Liver (tissue), 9 donors: Measurements from ENCODE around the gene MICU2. TPM values are rescaled to one million over a fixed set of nuclear protein-coding genes. Genes with fewer than 3 reads are reported as not detected.

ENCODE experiments used
- DNase-seq: peaks from one replicate; pipeline ENCODE4 v3.0.0-alpha.2; 2017; ENCODE audit warnings: low spot score
- H3K27ac ChIP-seq, 2 donors: one replicate each; pipeline ENCODE4 v1.7.0; 2013; ENCODE audit warnings: inconsistent platforms in 2 of 2, low read length in 2 of 2, control low read depth in 1 of 2, low read depth in 1 of 2, mild to moderate bottlenecking in 1 of 2
- H3K27me3 ChIP-seq, 4 donors: one replicate each; pipeline versions ENCODE4 v1.6.1 to v1.7.0; 2013; ENCODE audit warnings: low read length in 3 of 4, inconsistent platforms in 1 of 4, mild to moderate bottlenecking in 1 of 4, moderate library complexity in 1 of 4; ENCODE audit not compliant: control insufficient read depth in 4 of 4, insufficient read depth in 4 of 4
- H3K36me3 ChIP-seq, 4 donors: one replicate each; pipeline versions ENCODE4 v1.6.1 to v1.7.0; 2013; ENCODE audit warnings: low read length in 3 of 4, mild to moderate bottlenecking in 3 of 4, low read depth in 1 of 4, moderate library complexity in 1 of 4; ENCODE audit not compliant: control insufficient read depth in 4 of 4, insufficient read depth in 3 of 4
- H3K4me1 ChIP-seq, 4 donors: one replicate each; pipeline versions ENCODE4 v1.6.1 to v1.7.0; 2013; ENCODE audit warnings: low read length in 3 of 4, mild to moderate bottlenecking in 3 of 4, moderate library complexity in 1 of 4; ENCODE audit not compliant: control insufficient read depth in 4 of 4, insufficient read depth in 4 of 4
- H3K4me3 ChIP-seq, 3 donors: one replicate each; pipeline versions ENCODE4 v1.6.1 to v1.7.0; 2013; ENCODE audit warnings: low read length in 3 of 3, control low read depth in 1 of 3, low read depth in 1 of 3, mild to moderate bottlenecking in 1 of 3
- H3K9ac ChIP-seq, 2 donors: one replicate each; pipeline ENCODE4 v1.7.0; 2013; ENCODE audit warnings: low read length in 2 of 2, mild to moderate bottlenecking in 2 of 2, moderate library complexity in 2 of 2, control low read depth in 1 of 2, low read depth in 1 of 2
- H3K9me3 ChIP-seq, 4 donors: one replicate each; pipeline versions ENCODE4 v1.6.1 to v1.7.0; 2013; ENCODE audit warnings: low read length in 3 of 4; ENCODE audit not compliant: control insufficient read depth in 4 of 4
- EGR1 ChIP-seq, 2 donors: IDR thresholded peaks; 2 replicates each; pipeline ENCODE4 v1.6.1; 2016 to 2018; ENCODE audit warnings: antibody characterized with exemption in 2 of 2, low read depth in 2 of 2
- FOXA2 ChIP-seq: IDR thresholded peaks from 2 replicates; pipeline ENCODE4 v1.6.1; 2016; ENCODE audit warnings: antibody characterized with exemption
- HNF4G ChIP-seq: IDR thresholded peaks from 2 replicates; pipeline ENCODE4 v1.6.1; 2016; ENCODE audit warnings: antibody characterized with exemption
- JUND ChIP-seq, 2 donors: IDR thresholded peaks; 2 replicates each; pipeline ENCODE4 v1.6.1; 2016; ENCODE audit warnings: antibody characterized with exemption in 2 of 2
- RAD21 ChIP-seq, 2 donors: IDR thresholded peaks; 2 replicates each; pipeline ENCODE4 v1.6.1; 2016; ENCODE audit warnings: antibody characterized with exemption in 2 of 2, mild to moderate bottlenecking in 2 of 2
- RXRA ChIP-seq, 2 donors: IDR thresholded peaks; 2 replicates each; pipeline ENCODE4 v1.6.1; 2017 to 2018; ENCODE audit warnings: antibody characterized with exemption in 2 of 2, mild to moderate bottlenecking in 1 of 2
- YY1 ChIP-seq: IDR thresholded peaks from 2 replicates; pipeline ENCODE4 v1.6.1; 2016; ENCODE audit warnings: antibody characterized with exemption, mild to moderate bottlenecking
- WGBS: extraction: QIAGEN DNeasy Blood & Tissue Kit; methylation state at CpG from one replicate; pipeline ENCODE4 v1.1.7; 2013; 5-methylcytosine and 5-hydroxymethylcytosine counted together
- polyA plus RNA-seq, 2 donors: library from polyadenylated mRNA; stranded (reverse) in 1 of 2; unstranded in 1 of 2; fragments of 200-250 nt in 1 of 2; fragments of >200 nt in 1 of 2; fragmentation: Nextera tagmentation in 1 of 2; extraction: Ambion mirVana in 1 of 2; gene quantifications; one replicate each; pipeline versions ENCODE4 v1.2.1 to v1.2.3, GENCODE V29; 2013 to 2015
- total RNA-seq, 2 donors: library from RNA; depleted of rRNA; stranded (reverse); fragments of >200 nt; gene quantifications; one replicate each; pipeline ENCODE4 v1.2.3, GENCODE V29; 2014
- TF ChIP-seq, protein P1 (sequence below): IDR thresholded peaks from 2 replicates; pipeline ENCODE4 v1.6.1; 2016; ENCODE audit warnings: antibody characterized with exemption
- TF ChIP-seq, protein P2 (sequence below): IDR thresholded peaks from 2 replicates; pipeline ENCODE4 v1.6.1; 2016; ENCODE audit warnings: antibody characterized with exemption
- TF ChIP-seq, protein P3 (sequence below): IDR thresholded peaks from 2 replicates; pipeline ENCODE4 v1.6.1; 2016; ENCODE audit warnings: antibody characterized with exemption
- TF ChIP-seq, protein P4 (sequence below): IDR thresholded peaks from 2 replicates; pipeline ENCODE4 v1.6.1; 2016; ENCODE audit warnings: antibody characterized with exemption, mild to moderate bottlenecking
- TF ChIP-seq, protein P5 (sequence below): fragments of 150-350 bp; IDR thresholded peaks from 2 replicates; pipeline ENCODE4 v1.5.1; 2017; ENCODE audit warnings: improper control_type of control experiment, low read depth, low read length; ENCODE audit not compliant: missing input control
- donor health status: healthy.
- donor health status: healthy.
- donor health status: healthy.
- donor health status: healthy.
- donor health status: healthy.

MICU2 gene
- total and polyA plus RNA-seq, 4 donors = 19.4 to 42.9 (median 24.8) TPM

DNA sequence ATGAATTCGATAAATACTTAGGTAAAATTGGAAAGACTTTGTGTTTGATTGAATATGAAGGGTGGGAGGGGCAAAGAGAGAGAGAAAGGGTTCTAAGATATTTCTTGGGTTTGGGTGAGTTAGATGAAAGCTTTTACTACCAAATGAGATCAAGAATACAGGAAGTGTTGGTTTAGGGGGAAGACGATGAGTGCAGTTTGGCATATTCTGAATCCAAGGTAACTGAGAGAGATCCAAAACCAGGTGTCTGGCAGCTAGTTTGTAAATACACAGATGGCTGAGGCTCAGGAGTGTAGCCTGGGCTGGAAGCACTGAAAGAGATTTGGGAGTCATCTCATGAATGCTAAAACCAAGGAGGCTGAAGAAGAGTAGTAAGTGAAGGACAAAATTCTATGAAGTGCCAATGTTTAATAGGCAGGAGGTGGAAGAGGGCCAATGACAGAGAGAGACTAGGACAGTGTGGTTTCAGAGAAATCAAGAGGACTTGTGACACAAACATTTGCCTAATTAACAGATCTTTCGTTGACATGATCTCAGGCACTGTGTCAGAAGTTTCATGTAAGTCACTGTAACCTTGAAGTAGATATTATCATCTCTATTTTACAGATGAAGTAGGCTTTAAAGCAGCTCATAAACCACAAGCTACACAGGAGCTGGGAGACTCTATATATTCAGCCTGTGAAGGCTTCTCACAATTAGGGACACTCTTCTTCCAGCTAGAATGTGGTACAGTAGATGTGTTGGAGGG lies 74.7 kb downstream of the MICU2 start:
- WGBS = 91% methylated on average over 3 of the region's 3 CpGs
- peaks cover 0 to 1% (median 0%) of the 10 kb centered on the region in 4 donors for H3K36me3 ChIP-seq

DNA sequence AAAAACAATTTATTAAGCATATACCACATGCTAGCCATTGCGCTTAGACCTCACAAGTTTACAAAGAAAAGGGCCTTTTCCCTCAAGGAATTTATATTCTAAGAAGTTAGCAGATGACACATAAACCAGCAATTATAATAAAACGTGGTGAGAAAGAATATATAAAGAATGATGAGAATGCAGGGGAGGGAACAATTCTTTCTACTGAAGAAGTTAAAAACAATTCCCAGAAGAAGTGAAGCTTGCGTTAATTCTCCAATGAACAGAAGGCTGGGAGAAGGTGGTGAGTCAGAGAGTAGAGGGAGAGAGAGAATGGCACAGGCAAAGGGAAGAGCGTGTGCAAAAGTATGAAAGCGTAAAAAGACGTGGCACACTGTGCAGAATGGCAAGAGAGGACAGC lies 75.4 kb downstream of the MICU2 start:
- WGBS = 97% methylated on average over 6 of the region's 6 CpGs
- Histone ChIP-seq H3K27ac (no peak overlapping the region), H3K4me1 (no peaks in the 10 kb centered on the region), H3K9ac (no peak overlapping the region), H3K27me3 (no peaks in the 10 kb centered on the region), H3K4me3 (no peak overlapping the region), H3K36me3 (peaks cover 0 to 1% (median 0%) of the 10 kb centered on the region in 4 donors), H3K9me3 (no peaks in the 10 kb centered on the region)
- DNase-seq = no peak
- TF ChIP-seq JUND (IDR thresholded peaks at IDR 0.05) (no peak), FOXA2 (no peak), HNF4G (no peak)
- TF ChIP-seq, protein P1, sequence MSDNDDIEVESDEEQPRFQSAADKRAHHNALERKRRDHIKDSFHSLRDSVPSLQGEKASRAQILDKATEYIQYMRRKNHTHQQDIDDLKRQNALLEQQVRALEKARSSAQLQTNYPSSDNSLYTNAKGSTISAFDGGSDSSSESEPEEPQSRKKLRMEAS = no peak
- TF ChIP-seq, protein P2, sequence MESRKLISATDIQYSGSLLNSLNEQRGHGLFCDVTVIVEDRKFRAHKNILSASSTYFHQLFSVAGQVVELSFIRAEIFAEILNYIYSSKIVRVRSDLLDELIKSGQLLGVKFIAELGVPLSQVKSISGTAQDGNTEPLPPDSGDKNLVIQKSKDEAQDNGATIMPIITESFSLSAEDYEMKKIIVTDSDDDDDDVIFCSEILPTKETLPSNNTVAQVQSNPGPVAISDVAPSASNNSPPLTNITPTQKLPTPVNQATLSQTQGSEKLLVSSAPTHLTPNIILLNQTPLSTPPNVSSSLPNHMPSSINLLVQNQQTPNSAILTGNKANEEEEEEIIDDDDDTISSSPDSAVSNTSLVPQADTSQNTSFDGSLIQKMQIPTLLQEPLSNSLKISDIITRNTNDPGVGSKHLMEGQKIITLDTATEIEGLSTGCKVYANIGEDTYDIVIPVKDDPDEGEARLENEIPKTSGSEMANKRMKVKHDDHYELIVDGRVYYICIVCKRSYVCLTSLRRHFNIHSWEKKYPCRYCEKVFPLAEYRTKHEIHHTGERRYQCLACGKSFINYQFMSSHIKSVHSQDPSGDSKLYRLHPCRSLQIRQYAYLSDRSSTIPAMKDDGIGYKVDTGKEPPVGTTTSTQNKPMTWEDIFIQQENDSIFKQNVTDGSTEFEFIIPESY = no peak
- TF ChIP-seq, protein P3, sequence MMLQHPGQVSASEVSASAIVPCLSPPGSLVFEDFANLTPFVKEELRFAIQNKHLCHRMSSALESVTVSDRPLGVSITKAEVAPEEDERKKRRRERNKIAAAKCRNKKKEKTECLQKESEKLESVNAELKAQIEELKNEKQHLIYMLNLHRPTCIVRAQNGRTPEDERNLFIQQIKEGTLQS = no peak
- TF ChIP-seq, protein P4, sequence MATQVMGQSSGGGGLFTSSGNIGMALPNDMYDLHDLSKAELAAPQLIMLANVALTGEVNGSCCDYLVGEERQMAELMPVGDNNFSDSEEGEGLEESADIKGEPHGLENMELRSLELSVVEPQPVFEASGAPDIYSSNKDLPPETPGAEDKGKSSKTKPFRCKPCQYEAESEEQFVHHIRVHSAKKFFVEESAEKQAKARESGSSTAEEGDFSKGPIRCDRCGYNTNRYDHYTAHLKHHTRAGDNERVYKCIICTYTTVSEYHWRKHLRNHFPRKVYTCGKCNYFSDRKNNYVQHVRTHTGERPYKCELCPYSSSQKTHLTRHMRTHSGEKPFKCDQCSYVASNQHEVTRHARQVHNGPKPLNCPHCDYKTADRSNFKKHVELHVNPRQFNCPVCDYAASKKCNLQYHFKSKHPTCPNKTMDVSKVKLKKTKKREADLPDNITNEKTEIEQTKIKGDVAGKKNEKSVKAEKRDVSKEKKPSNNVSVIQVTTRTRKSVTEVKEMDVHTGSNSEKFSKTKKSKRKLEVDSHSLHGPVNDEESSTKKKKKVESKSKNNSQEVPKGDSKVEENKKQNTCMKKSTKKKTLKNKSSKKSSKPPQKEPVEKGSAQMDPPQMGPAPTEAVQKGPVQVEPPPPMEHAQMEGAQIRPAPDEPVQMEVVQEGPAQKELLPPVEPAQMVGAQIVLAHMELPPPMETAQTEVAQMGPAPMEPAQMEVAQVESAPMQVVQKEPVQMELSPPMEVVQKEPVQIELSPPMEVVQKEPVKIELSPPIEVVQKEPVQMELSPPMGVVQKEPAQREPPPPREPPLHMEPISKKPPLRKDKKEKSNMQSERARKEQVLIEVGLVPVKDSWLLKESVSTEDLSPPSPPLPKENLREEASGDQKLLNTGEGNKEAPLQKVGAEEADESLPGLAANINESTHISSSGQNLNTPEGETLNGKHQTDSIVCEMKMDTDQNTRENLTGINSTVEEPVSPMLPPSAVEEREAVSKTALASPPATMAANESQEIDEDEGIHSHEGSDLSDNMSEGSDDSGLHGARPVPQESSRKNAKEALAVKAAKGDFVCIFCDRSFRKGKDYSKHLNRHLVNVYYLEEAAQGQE = no peak
- TF ChIP-seq, protein P5, sequence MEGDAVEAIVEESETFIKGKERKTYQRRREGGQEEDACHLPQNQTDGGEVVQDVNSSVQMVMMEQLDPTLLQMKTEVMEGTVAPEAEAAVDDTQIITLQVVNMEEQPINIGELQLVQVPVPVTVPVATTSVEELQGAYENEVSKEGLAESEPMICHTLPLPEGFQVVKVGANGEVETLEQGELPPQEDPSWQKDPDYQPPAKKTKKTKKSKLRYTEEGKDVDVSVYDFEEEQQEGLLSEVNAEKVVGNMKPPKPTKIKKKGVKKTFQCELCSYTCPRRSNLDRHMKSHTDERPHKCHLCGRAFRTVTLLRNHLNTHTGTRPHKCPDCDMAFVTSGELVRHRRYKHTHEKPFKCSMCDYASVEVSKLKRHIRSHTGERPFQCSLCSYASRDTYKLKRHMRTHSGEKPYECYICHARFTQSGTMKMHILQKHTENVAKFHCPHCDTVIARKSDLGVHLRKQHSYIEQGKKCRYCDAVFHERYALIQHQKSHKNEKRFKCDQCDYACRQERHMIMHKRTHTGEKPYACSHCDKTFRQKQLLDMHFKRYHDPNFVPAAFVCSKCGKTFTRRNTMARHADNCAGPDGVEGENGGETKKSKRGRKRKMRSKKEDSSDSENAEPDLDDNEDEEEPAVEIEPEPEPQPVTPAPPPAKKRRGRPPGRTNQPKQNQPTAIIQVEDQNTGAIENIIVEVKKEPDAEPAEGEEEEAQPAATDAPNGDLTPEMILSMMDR = no peak

More for the DNA sequence above, 74.7 kb downstream of the MICU2 start:
- Histone ChIP-seq H3K27me3 (no peaks in the 10 kb centered on the region), H3K4me3 (no peak overlapping the region), H3K9me3 (no peaks in the 10 kb centered on the region), H3K27ac (no peak overlapping the region), H3K9ac (no peak overlapping the region), H3K4me1 (no peaks in the 10 kb centered on the region)
- no peak for DNase-seq
- TF ChIP-seq, protein P2 = no peak
- TF ChIP-seq, protein P3 = no peak
- TF ChIP-seq YY1 (no peak), RAD21 (IDR thresholded peaks at IDR 0.05) (no peak), FOXA2 (no peak), RXRA (IDR thresholded peaks at IDR 0.05) (no peak), EGR1 (IDR thresholded peaks at IDR 0.05; ENCODE audit: low read depth in 2 of 2) (no peak), JUND (IDR thresholded peaks at IDR 0.05) (no peak)
- TF ChIP-seq, protein P1 = no peak
- TF ChIP-seq, protein P4 = no peak
